Natural killer cell (primary cell): ENCODE results near the gene NPY2R. TPM values are rescaled to one million over a fixed set of nuclear protein-coding genes. Genes with fewer than 3 reads are reported as not detected.

Experiments used
- ATAC-seq, 3 donors: fragments of 150-1000 bp in 2 of 3; fragments of 200-7000 bp in 1 of 3; cut with Tn5 transposase; 1 replicate in 1 of 3; 2 replicates in 2 of 3; pipeline ENCODE4 v1.10.0; 2021; ENCODE audit warnings: mild to moderate bottlenecking in 2 of 3, moderate library complexity in 2 of 3
- DNase-seq, 2 donors: peaks; one replicate each; pipeline versions ENCODE4 v3.0.0 to v3.0.0-alpha.2; 2013 to 2021; ENCODE audit warnings: mixed read lengths in 1 of 2
- H3K27ac ChIP-seq: one replicate; pipeline ENCODE4 v1.5.1; 2013; ENCODE audit warnings: mild to moderate bottlenecking, low read length
- H3K27me3 ChIP-seq: one replicate; pipeline ENCODE4 v1.6.1; 2013; ENCODE audit warnings: low read length; ENCODE audit not compliant: control insufficient read depth, insufficient read depth
- H3K36me3 ChIP-seq: one replicate; pipeline ENCODE4 v1.6.1; 2013; ENCODE audit warnings: low read length; ENCODE audit not compliant: control insufficient read depth, insufficient read depth
- H3K4me1 ChIP-seq: one replicate; pipeline ENCODE4 v1.6.1; 2013; ENCODE audit warnings: low read length; ENCODE audit not compliant: control insufficient read depth, insufficient read depth
- H3K4me3 ChIP-seq: one replicate; pipeline ENCODE4 v1.5.1; 2013; ENCODE audit warnings: low read length
- H3K9me3 ChIP-seq: one replicate; pipeline ENCODE4 v1.6.1; 2013; ENCODE audit warnings: low read length; ENCODE audit not compliant: control insufficient read depth, insufficient read depth
- H3K27ac Mint-ChIP-seq, 2 donors: one replicate each; pipeline ENCODE4 v1.8.0; 2022; ENCODE audit warnings: mild to moderate bottlenecking in 2 of 2, mixed read lengths in 2 of 2, moderate library complexity in 1 of 2
- H3K27me3 Mint-ChIP-seq, 2 donors: one replicate each; pipeline ENCODE4 v1.8.0; 2022; ENCODE audit warnings: low read depth in 2 of 2, mixed read lengths in 2 of 2
- H3K36me3 Mint-ChIP-seq: one replicate; pipeline ENCODE4 v1.8.0; 2022; ENCODE audit warnings: mixed read lengths
- H3K4me1 Mint-ChIP-seq, 2 donors: one replicate each; pipeline ENCODE4 v1.8.0; 2022; ENCODE audit warnings: mixed read lengths in 2 of 2
- H3K4me3 Mint-ChIP-seq: one replicate; pipeline ENCODE4 v1.8.0; 2022; ENCODE audit warnings: mild to moderate bottlenecking, moderate library complexity, mixed read lengths
- H3K9me3 Mint-ChIP-seq, 2 donors: one replicate each; pipeline ENCODE4 v1.8.0; 2022; ENCODE audit warnings: mixed read lengths in 2 of 2
- CTCF ChIP-seq: fragments of 200-600 bp; IDR thresholded peaks from one replicate; pipeline ENCODE4 v1.8.0; 2022; ENCODE audit warnings: antibody characterized with exemption
- WGBS: methylation state at CpG from one replicate; pipeline ENCODE4 v1.1.7; 2013; ENCODE audit warnings: missing lambda C conversion rate; ENCODE audit not compliant: insufficient coverage; 5-methylcytosine and 5-hydroxymethylcytosine counted together
- intact Hi-C: fragments of 100-400 bp; cut with micrococcal nuclease; formaldehyde crosslinking; loops from one replicate; pipeline ENCODE4 v1.14.2; 2022
- total RNA-seq, 4 donors: library from RNA; stranded (reverse); fragments of 120-200 nt in 1 of 4; gene quantifications; one replicate each; pipeline versions ENCODE4 v1.2.3 to v1.2.4, GENCODE V29; 2013 to 2022

The NPY2R gene
- total RNA-seq, 3 donors from 2014 or later (not counting 1 experiment from before 2014, with no cell fraction given) = not detected

GRCh38 chr4:155170569-155170968 lies 37.9 kb upstream of the NPY2R start:
- DNase-seq (no peak), ATAC-seq (no peak)
- Histone ChIP-seq H3K27me3 (no peaks in the 10 kb centered on the region), H3K36me3 (no peaks in the 10 kb centered on the region), H3K4me1 (no peaks in the 10 kb centered on the region), H3K4me3 (no peak overlapping the region), H3K27ac (no peak overlapping the region), H3K9me3 (no peaks in the 10 kb centered on the region)
- H3K9me3 Mint-ChIP-seq = peaks cover 0 to 6% of the 10 kb centered on the region in 2 donors
- H3K27ac Mint-ChIP-seq = no peak overlapping the region
- no peaks in the 10 kb centered on the region for H3K4me1 Mint-ChIP-seq
- 70% methylated on average over 4 of the region's 4 CpGs for WGBS
- intact Hi-C loops = no loop called here
- no peak for TF ChIP-seq CTCF
- no peaks in the 10 kb centered on the region for H3K36me3 Mint-ChIP-seq
- no peak overlapping the region for H3K4me3 Mint-ChIP-seq
- H3K27me3 Mint-ChIP-seq = no peaks in the 10 kb centered on the region

- no CpG with 5 or more reads among the region's 4 CpGs for WGBS
Measured at GRCh38 chr4:155173371-155173770, 35.1 kb upstream of the NPY2R start.

GRCh38 chr4:155174668-155175067 lies 33.8 kb upstream of the NPY2R start:
- H3K4me1 Mint-ChIP-seq = no peaks in the 10 kb centered on the region
- H3K27me3 Mint-ChIP-seq = no peaks in the 10 kb centered on the region
- H3K9me3 ChIP-seq = no peaks in the 10 kb centered on the region
- no peaks in the 10 kb centered on the region for H3K36me3 Mint-ChIP-seq
- intact Hi-C loops = no loop called here
- no peak overlapping the region for H3K4me3 Mint-ChIP-seq
- no peak overlapping the region for H3K27ac ChIP-seq
- no peak for TF ChIP-seq CTCF
- no peaks in the 10 kb centered on the region for H3K27me3 ChIP-seq
- no peaks in the 10 kb centered on the region for H3K4me1 ChIP-seq
- no peak overlapping the region for H3K4me3 ChIP-seq
- DNase-seq = no peak
- ATAC-seq = no peak
- peaks cover 4 to 8% of the 10 kb centered on the region in 2 donors for H3K9me3 Mint-ChIP-seq
- H3K27ac Mint-ChIP-seq = no peak overlapping the region
- WGBS = no CpG with 5 or more reads among the region's 1 CpG
- no peaks in the 10 kb centered on the region for H3K36me3 ChIP-seq

More at GRCh38 chr4:155173371-155173770, 35.1 kb upstream of the NPY2R start:
- H3K36me3 Mint-ChIP-seq = no peaks in the 10 kb centered on the region
- H3K4me3 ChIP-seq = no peak overlapping the region
- no peaks in the 10 kb centered on the region for H3K27me3 Mint-ChIP-seq
- H3K4me3 Mint-ChIP-seq = no peak overlapping the region
- H3K27ac ChIP-seq = no peak overlapping the region
- DNase-seq (no peak), ATAC-seq (no peak)
- no peaks in the 10 kb centered on the region for H3K9me3 ChIP-seq
- intact Hi-C loops = no loop called here
- H3K4me1 ChIP-seq = no peaks in the 10 kb centered on the region
- no peaks in the 10 kb centered on the region for H3K4me1 Mint-ChIP-seq
- TF ChIP-seq CTCF = no peak
- H3K27ac Mint-ChIP-seq = no peak overlapping the region
- H3K27me3 ChIP-seq = no peaks in the 10 kb centered on the region
- H3K36me3 ChIP-seq = no peaks in the 10 kb centered on the region
- peaks cover 2 to 6% of the 10 kb centered on the region in 2 donors for H3K9me3 Mint-ChIP-seq

DNA sequence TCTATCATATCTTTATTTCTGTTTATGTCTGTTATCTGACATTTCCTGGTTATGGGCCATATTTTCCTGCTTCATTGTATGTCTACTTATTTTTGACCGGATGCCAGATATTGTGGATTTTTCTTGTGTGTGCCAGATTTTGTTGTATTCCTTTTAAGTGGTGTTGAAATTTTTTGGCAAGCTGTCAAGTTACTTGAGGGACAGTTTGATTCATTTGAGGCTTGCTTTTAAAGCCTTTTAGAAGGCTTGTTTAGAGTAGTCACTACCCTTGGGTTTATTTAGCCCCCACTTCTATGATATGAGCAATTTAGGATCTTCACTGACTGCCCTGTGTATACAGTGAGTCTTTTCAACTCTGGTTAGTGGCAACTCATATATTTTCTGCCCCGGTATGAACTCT lies 29.2 kb upstream of the NPY2R start:
- H3K27me3 Mint-ChIP-seq = no peaks in the 10 kb centered on the region
- no peak overlapping the region for H3K4me3 Mint-ChIP-seq
- TF ChIP-seq CTCF = no peak
- DNase-seq (no peak), ATAC-seq (no peak)
- Histone ChIP-seq H3K27me3 (no peaks in the 10 kb centered on the region), H3K9me3 (no peaks in the 10 kb centered on the region), H3K4me1 (no peaks in the 10 kb centered on the region), H3K36me3 (no peaks in the 10 kb centered on the region), H3K4me3 (no peak overlapping the region), H3K27ac (no peak overlapping the region)
- 88% methylated on average over 2 of the region's 2 CpGs for WGBS
- no peaks in the 10 kb centered on the region for H3K4me1 Mint-ChIP-seq
- H3K9me3 Mint-ChIP-seq = peaks cover 6 to 9% of the 10 kb centered on the region in 2 donors
- H3K36me3 Mint-ChIP-seq = no peaks in the 10 kb centered on the region
- intact Hi-C loops = no loop called here
- H3K27ac Mint-ChIP-seq = no peak overlapping the region
